Measurements from ENCODE around the gene RAB3IL1.

DNA sequence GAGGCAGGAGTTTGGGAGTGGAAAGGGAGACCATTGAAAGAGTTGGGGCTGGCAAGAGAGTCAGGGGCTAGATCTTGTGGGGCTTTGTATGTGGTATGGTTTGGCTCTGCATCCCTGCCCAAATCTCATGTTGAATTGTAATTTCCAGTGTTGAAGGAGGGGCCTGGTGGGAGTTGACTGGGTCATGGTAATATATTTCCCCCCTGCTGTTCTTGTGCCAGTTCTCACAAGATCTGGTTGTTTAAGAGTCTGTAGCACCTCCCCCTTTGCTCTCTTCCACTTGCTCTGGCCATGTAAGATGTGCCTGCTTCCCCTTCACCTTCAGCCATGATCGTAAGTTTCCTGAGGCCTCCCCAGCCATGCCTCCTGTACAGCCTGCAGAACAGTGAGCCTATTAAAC lies 10.1 kb upstream of the RAB3IL1 start:
- TF ChIP-seq, protein P1, sequence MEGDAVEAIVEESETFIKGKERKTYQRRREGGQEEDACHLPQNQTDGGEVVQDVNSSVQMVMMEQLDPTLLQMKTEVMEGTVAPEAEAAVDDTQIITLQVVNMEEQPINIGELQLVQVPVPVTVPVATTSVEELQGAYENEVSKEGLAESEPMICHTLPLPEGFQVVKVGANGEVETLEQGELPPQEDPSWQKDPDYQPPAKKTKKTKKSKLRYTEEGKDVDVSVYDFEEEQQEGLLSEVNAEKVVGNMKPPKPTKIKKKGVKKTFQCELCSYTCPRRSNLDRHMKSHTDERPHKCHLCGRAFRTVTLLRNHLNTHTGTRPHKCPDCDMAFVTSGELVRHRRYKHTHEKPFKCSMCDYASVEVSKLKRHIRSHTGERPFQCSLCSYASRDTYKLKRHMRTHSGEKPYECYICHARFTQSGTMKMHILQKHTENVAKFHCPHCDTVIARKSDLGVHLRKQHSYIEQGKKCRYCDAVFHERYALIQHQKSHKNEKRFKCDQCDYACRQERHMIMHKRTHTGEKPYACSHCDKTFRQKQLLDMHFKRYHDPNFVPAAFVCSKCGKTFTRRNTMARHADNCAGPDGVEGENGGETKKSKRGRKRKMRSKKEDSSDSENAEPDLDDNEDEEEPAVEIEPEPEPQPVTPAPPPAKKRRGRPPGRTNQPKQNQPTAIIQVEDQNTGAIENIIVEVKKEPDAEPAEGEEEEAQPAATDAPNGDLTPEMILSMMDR (IDR thresholded peaks at IDR 0.05): no peak
- TF ChIP-seq POLR2A (IDR thresholded peaks at IDR 0.05): no peak

Measured in breast epithelium (tissue), 3 donors.